ENCODE data around the gene SPDEF. TPM values are rescaled to one million over a fixed set of nuclear protein-coding genes. Genes with fewer than 3 reads are reported as not detected.

SPDEF gene
- total RNA-seq, 2 experiments from 2014 or later: not detected

GRCh38 chr6:34516391-34517324 is 39.5 kb downstream of the SPDEF start:
- CTCF ChIA-PET: no interaction called here
- DNase-seq: no peak
- H3K4me3 Mint-ChIP-seq: no peak overlapping the region
- H3K4me1 Mint-ChIP-seq: no peaks in the 10 kb centered on the region
- H3K36me3 Mint-ChIP-seq (ENCODE audit: low read depth): no peaks in the 10 kb centered on the region
- H3K27me3 Mint-ChIP-seq: peaks cover 6% of the 10 kb centered on the region
- POLR2A ChIA-PET: no interaction called here
- H3K27ac Mint-ChIP-seq: no peak overlapping the region
- no peaks in the 10 kb centered on the region for H3K9me3 Mint-ChIP-seq

- CTCF ChIA-PET: no interaction called here
- Mint-ChIP-seq H3K9me3 (no peaks in the 10 kb centered on the region), H3K36me3 (ENCODE audit: low read depth) (no peaks in the 10 kb centered on the region), H3K4me1 (no peaks in the 10 kb centered on the region), H3K27me3 (peaks cover 6% of the 10 kb centered on the region), H3K27ac (no peak overlapping the region), H3K4me3 (no peak overlapping the region)
- DNase-seq: no peak
- POLR2A ChIA-PET: no interaction called here
Measured at GRCh38 chr6:34515473-34516387, 40.4 kb downstream of the SPDEF start.

- Mint-ChIP-seq H3K4me1 (no peaks in the 10 kb centered on the region), H3K27me3 (peaks cover 6% of the 10 kb centered on the region), H3K27ac (no peak overlapping the region), H3K9me3 (peaks cover 5% of the 10 kb centered on the region), H3K36me3 (ENCODE audit: low read depth) (no peaks in the 10 kb centered on the region), H3K4me3 (no peak overlapping the region)
- POLR2A ChIA-PET: no interaction called here
- DNase-seq: no peak
- CTCF ChIA-PET: interaction anchor here (0.6 kb wide), 1 partner anchor 236 kb away, joined by 4 read pairs; no protein-coding TSS in a partner anchor
Measured at GRCh38 chr6:34514593-34515472, 41.3 kb downstream of the SPDEF start.

- H3K9me3 Mint-ChIP-seq: peaks cover 5% of the 10 kb centered on the region
- no peak overlapping the region for H3K4me3 Mint-ChIP-seq
- ChIA-PET CTCF (interaction anchor here (0.6 kb wide), 1 partner anchor 236 kb away, joined by 4 read pairs; no protein-coding TSS in a partner anchor), POLR2A (no interaction called here)
- H3K36me3 Mint-ChIP-seq (ENCODE audit: low read depth): no peaks in the 10 kb centered on the region
- DNase-seq: no peak
- H3K4me1 Mint-ChIP-seq: no peaks in the 10 kb centered on the region
- H3K27me3 Mint-ChIP-seq: peaks cover 6% of the 10 kb centered on the region
- no peak overlapping the region for H3K27ac Mint-ChIP-seq
Measured at GRCh38 chr6:34514112-34514511, 42.0 kb downstream of the SPDEF start.

GRCh38 chr6:34513646-34514045 is 42.5 kb downstream of the SPDEF start:
- Mint-ChIP-seq H3K27ac (no peak overlapping the region), H3K9me3 (peaks cover 5% of the 10 kb centered on the region), H3K4me3 (no peak overlapping the region), H3K4me1 (no peaks in the 10 kb centered on the region), H3K27me3 (peaks cover 9% of the 10 kb centered on the region), H3K36me3 (ENCODE audit: low read depth) (no peaks in the 10 kb centered on the region)
- DNase-seq: no peak
- CTCF ChIA-PET: no interaction called here
- POLR2A ChIA-PET: no interaction called here

- POLR2A ChIA-PET: no interaction called here
- no peak overlapping the region for H3K4me3 Mint-ChIP-seq
- no peaks in the 10 kb centered on the region for H3K4me1 Mint-ChIP-seq
- H3K9me3 Mint-ChIP-seq: peaks cover 5% of the 10 kb centered on the region
- DNase-seq: no peak
- CTCF ChIA-PET: no interaction called here
- no peaks in the 10 kb centered on the region for H3K36me3 Mint-ChIP-seq (ENCODE audit: low read depth)
- peaks cover 9% of the 10 kb centered on the region for H3K27me3 Mint-ChIP-seq
- H3K27ac Mint-ChIP-seq: no peak overlapping the region
Measured at GRCh38 chr6:34512738-34513115, 43.4 kb downstream of the SPDEF start.

GRCh38 chr6:34511915-34512737 is 44.0 kb downstream of the SPDEF start:
- Mint-ChIP-seq H3K4me3 (no peak overlapping the region), H3K4me1 (no peaks in the 10 kb centered on the region), H3K36me3 (ENCODE audit: low read depth) (no peaks in the 10 kb centered on the region), H3K27ac (no peak overlapping the region), H3K27me3 (peaks cover 9% of the 10 kb centered on the region), H3K9me3 (peaks cover 5% of the 10 kb centered on the region)
- POLR2A ChIA-PET: no interaction called here
- no peak for DNase-seq
- CTCF ChIA-PET: no interaction called here

- ChIA-PET POLR2A (no interaction called here), CTCF (no interaction called here)
- H3K9me3 Mint-ChIP-seq: peaks cover 5% of the 10 kb centered on the region
- peaks cover 9% of the 10 kb centered on the region for H3K27me3 Mint-ChIP-seq
- no peak for DNase-seq
- H3K36me3 Mint-ChIP-seq (ENCODE audit: low read depth): no peaks in the 10 kb centered on the region
- no peak overlapping the region for H3K4me3 Mint-ChIP-seq
- no peak overlapping the region for H3K27ac Mint-ChIP-seq
- H3K4me1 Mint-ChIP-seq: no peaks in the 10 kb centered on the region
Measured at GRCh38 chr6:34511214-34511914, 44.8 kb downstream of the SPDEF start.

GRCh38 chr6:34510299-34510698 is 45.8 kb downstream of the SPDEF start:
- H3K4me3 Mint-ChIP-seq: no peak overlapping the region
- peaks cover 9% of the 10 kb centered on the region for H3K27me3 Mint-ChIP-seq
- ChIA-PET POLR2A (interaction anchor here (0.7 kb wide), 1 partner anchor 20 kb away, joined by 3 read pairs; no protein-coding TSS in a partner anchor), CTCF (no interaction called here)
- H3K36me3 Mint-ChIP-seq (ENCODE audit: low read depth): no peaks in the 10 kb centered on the region
- H3K27ac Mint-ChIP-seq: no peak overlapping the region
- peaks cover 5% of the 10 kb centered on the region for H3K9me3 Mint-ChIP-seq
- DNase-seq: no peak
- H3K4me1 Mint-ChIP-seq: no peaks in the 10 kb centered on the region

GRCh38 chr6:34509782-34510181 is 46.3 kb downstream of the SPDEF start:
- ChIA-PET POLR2A (interaction anchor here (0.7 kb wide), 1 partner anchor 20 kb away, joined by 3 read pairs; no protein-coding TSS in a partner anchor), CTCF (no interaction called here)
- DNase-seq: no peak
- Mint-ChIP-seq H3K27ac (no peak overlapping the region), H3K4me1 (no peaks in the 10 kb centered on the region), H3K4me3 (no peak overlapping the region), H3K27me3 (peaks cover 9% of the 10 kb centered on the region), H3K36me3 (ENCODE audit: low read depth) (no peaks in the 10 kb centered on the region), H3K9me3 (peaks cover 5% of the 10 kb centered on the region)

GRCh38 chr6:34508425-34508824 is 47.7 kb downstream of the SPDEF start:
- H3K4me3 Mint-ChIP-seq: no peak overlapping the region
- peaks cover 5% of the 10 kb centered on the region for H3K9me3 Mint-ChIP-seq
- no peaks in the 10 kb centered on the region for H3K36me3 Mint-ChIP-seq (ENCODE audit: low read depth)
- ChIA-PET POLR2A (no interaction called here), CTCF (interaction anchor here (1.1 kb wide), 1 partner anchor 46 kb away, joined by 3 read pairs; no protein-coding TSS in a partner anchor)
- no peaks in the 10 kb centered on the region for H3K4me1 Mint-ChIP-seq
- DNase-seq: no peak
- no peak overlapping the region for H3K27ac Mint-ChIP-seq
- H3K27me3 Mint-ChIP-seq: peaks cover 3% of the 10 kb centered on the region
